ENCODE data around the gene OR56B1.

GRCh38 chr11:5705688-5706087, 30.6 kb upstream of the OR56B1 start:
- no peak for TF ChIP-seq POLR2A (IDR thresholded peaks at IDR 0.05)
- TF ChIP-seq, protein P1, sequence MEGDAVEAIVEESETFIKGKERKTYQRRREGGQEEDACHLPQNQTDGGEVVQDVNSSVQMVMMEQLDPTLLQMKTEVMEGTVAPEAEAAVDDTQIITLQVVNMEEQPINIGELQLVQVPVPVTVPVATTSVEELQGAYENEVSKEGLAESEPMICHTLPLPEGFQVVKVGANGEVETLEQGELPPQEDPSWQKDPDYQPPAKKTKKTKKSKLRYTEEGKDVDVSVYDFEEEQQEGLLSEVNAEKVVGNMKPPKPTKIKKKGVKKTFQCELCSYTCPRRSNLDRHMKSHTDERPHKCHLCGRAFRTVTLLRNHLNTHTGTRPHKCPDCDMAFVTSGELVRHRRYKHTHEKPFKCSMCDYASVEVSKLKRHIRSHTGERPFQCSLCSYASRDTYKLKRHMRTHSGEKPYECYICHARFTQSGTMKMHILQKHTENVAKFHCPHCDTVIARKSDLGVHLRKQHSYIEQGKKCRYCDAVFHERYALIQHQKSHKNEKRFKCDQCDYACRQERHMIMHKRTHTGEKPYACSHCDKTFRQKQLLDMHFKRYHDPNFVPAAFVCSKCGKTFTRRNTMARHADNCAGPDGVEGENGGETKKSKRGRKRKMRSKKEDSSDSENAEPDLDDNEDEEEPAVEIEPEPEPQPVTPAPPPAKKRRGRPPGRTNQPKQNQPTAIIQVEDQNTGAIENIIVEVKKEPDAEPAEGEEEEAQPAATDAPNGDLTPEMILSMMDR (IDR thresholded peaks at IDR 0.05) = no peak
